K562 (cell line): ENCODE data around the gene NACAD.

ENCODE experiments used
- CBFB ChIP-seq: sonication (generic); formaldehyde crosslinking; IDR thresholded peaks from 2 replicates; pipeline ENCODE4 v1.4.0; 2020; ENCODE audit warnings: mild to moderate bottlenecking, missing genetic modification reagents
- CGGBP1 ChIP-seq: fragments of 250-450 bp; sonication (Bioruptor Pico); IDR thresholded peaks from 2 replicates; pipeline ENCODE4 v1.9.0; 2021; ENCODE audit warnings: mild to moderate bottlenecking
- CHD4 ChIP-seq: fragments of 200-600 bp; sonication (generic); IDR thresholded peaks from 3 replicates; pipeline ENCODE4 v1.6.1; 2012; ENCODE audit warnings: low read depth, mild to moderate bottlenecking, mixed read lengths, low read length, inconsistent platforms; ENCODE audit not compliant: insufficient read depth, insufficient replicate concordance, poor library complexity, severe bottlenecking
- GABPA ChIP-seq: fragments of 200-800 bp; sonication (Bioruptor generic); conservative IDR thresholded peaks from 2 replicates; pipeline ENCODE4 v1.6.1; 2016; ENCODE audit warnings: low read depth, missing genetic modification characterization, missing compliant biosample characterization
- MTA1 ChIP-seq: fragments of 450-650 bp; IDR thresholded peaks from 2 replicates; pipeline ENCODE4 v1.6.1; 2017; ENCODE audit warnings: borderline replicate concordance
- RNF2 ChIP-seq: sonication (generic); IDR thresholded peaks from 2 replicates; pipeline ENCODE4 v1.6.1; 2016
- ZNF644 ChIP-seq: fragments of 200-800 bp; sonication (Bioruptor generic); IDR thresholded peaks from 2 replicates; pipeline ENCODE4 v1.6.1; 2016; ENCODE audit warnings: low read depth, missing genetic modification characterization, missing compliant biosample characterization
- ZNF780A ChIP-seq: fragments of 250-450 bp; sonication (Bioruptor Pico); IDR thresholded peaks from 2 replicates; pipeline ENCODE4 v1.5.0; 2021; ENCODE audit warnings: mild to moderate bottlenecking
- TF ChIP-seq, protein P1 (sequence below), 3 experiments: IDR thresholded peaks in 2 of 3; conservative IDR thresholded peaks in 1 of 3; 2 replicates each; pipeline ENCODE4 v1.5.1; 2011 to 2012; ENCODE audit warnings: low read length in 3 of 3, mild to moderate bottlenecking in 3 of 3, control low read depth in 2 of 3, improper control_type of control experiment in 1 of 3, inconsistent platforms in 1 of 3, low read depth in 1 of 3, mixed read lengths in 1 of 3, moderate library complexity in 1 of 3; ENCODE audit not compliant: insufficient read depth in 2 of 3

DNA sequence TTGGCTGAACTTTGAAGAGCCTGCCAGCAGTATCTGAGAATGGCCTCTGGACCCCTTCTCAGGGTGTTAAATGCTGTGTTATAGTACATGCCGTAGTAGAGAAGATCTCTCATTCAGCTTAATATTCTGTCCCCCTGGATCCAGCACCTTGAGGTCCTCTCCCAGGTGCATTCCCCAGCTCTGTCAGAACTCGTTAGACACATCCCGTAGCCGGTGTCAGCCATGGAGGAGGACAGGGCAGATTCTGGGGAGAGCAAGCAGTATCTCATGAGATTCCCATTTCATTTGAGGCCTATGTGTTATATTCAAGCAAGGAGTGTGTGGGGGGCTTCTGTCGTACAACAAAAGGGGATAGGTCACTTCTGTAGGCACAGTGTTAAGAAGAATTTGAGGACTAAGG lies 34.8 kb downstream of the NACAD start:
- TF ChIP-seq GABPA (tag) = no peak
- TF ChIP-seq ZNF644 = no peak
- TF ChIP-seq RNF2 = no peak
- no peak for TF ChIP-seq MTA1
- no peak for TF ChIP-seq CHD4
- TF ChIP-seq CBFB (CRISPR knock-in tag) = no peak
- no peak for TF ChIP-seq CGGBP1
- TF ChIP-seq ZNF780A = no peak
- TF ChIP-seq, protein P1, sequence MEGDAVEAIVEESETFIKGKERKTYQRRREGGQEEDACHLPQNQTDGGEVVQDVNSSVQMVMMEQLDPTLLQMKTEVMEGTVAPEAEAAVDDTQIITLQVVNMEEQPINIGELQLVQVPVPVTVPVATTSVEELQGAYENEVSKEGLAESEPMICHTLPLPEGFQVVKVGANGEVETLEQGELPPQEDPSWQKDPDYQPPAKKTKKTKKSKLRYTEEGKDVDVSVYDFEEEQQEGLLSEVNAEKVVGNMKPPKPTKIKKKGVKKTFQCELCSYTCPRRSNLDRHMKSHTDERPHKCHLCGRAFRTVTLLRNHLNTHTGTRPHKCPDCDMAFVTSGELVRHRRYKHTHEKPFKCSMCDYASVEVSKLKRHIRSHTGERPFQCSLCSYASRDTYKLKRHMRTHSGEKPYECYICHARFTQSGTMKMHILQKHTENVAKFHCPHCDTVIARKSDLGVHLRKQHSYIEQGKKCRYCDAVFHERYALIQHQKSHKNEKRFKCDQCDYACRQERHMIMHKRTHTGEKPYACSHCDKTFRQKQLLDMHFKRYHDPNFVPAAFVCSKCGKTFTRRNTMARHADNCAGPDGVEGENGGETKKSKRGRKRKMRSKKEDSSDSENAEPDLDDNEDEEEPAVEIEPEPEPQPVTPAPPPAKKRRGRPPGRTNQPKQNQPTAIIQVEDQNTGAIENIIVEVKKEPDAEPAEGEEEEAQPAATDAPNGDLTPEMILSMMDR (IDR thresholded peaks at IDR 0.05 in 2 of 3, conservative IDR thresholded peaks at IDR 0.05 in 1 of 3; ENCODE audit: insufficient read depth in 2 of 3, low read depth in 1 of 3, low read length in 3 of 3) = no peak
